Activated B cell treated with CpG ODN at 0.5 μM for 24 hours (primary cell): ENCODE measurements around the gene PGGHG. TPM values are rescaled to one million over a fixed set of nuclear protein-coding genes. Genes with fewer than 3 reads are reported as not detected.

Experiments used
- ATAC-seq: fragments of 200-7000 bp; cut with Tn5 transposase; one replicate; pipeline ENCODE4 v1.10.0; 2021; ENCODE audit warnings: low read depth, mild to moderate bottlenecking, moderate library complexity
- CTCF ChIA-PET: fragments of 350-600 bp; sonication (Branson Sonifier 250); formaldehyde crosslinking; loops from one replicate; lab custom pipeline; 2021; ENCODE audit warnings: antibody characterized with exemption; lab: Charles Lee
- POLR2A ChIA-PET: fragments of 350-600 bp; sonication (Branson Sonifier 250); formaldehyde crosslinking; loops from one replicate; lab custom pipeline; 2021; ENCODE audit warnings: antibody characterized with exemption; lab: Charles Lee
- DNase-seq: peaks from one replicate; pipeline ENCODE4 v3.0.0; 2022
- H3K27ac Mint-ChIP-seq: one replicate; pipeline ENCODE4 v1.8.0; 2020; ENCODE audit warnings: mixed read lengths
- H3K27me3 Mint-ChIP-seq: one replicate; pipeline ENCODE4 v1.8.0; 2021; ENCODE audit warnings: mixed read lengths
- H3K36me3 Mint-ChIP-seq: one replicate; pipeline ENCODE4 v1.8.0; 2021; ENCODE audit warnings: low read depth, mixed read lengths
- H3K4me1 Mint-ChIP-seq: one replicate; pipeline ENCODE4 v1.8.0; 2021; ENCODE audit warnings: mixed read lengths
- H3K4me3 Mint-ChIP-seq: one replicate; pipeline ENCODE4 v1.8.0; 2020; ENCODE audit warnings: mild to moderate bottlenecking, mixed read lengths
- H3K9me3 Mint-ChIP-seq: one replicate; pipeline ENCODE4 v1.8.0; 2020; ENCODE audit warnings: mixed read lengths
- intact Hi-C: fragments of 100-400 bp; cut with micrococcal nuclease; formaldehyde crosslinking; loops from one replicate; pipeline ENCODE4 v1.15.1; 2024
- total RNA-seq: library from RNA; stranded (reverse); gene quantifications from 2 replicates; pipeline ENCODE4 v1.2.3, GENCODE V29; 2022
- TF ChIP-seq, protein P1 (sequence below): fragments of 200-600 bp; IDR thresholded peaks from one replicate; pipeline ENCODE4 v1.8.0; 2022; ENCODE audit warnings: antibody characterized with exemption, mild to moderate bottlenecking

PGGHG gene
- total RNA-seq, 1 donor from 2014 or later: 74.1 TPM

DNA sequence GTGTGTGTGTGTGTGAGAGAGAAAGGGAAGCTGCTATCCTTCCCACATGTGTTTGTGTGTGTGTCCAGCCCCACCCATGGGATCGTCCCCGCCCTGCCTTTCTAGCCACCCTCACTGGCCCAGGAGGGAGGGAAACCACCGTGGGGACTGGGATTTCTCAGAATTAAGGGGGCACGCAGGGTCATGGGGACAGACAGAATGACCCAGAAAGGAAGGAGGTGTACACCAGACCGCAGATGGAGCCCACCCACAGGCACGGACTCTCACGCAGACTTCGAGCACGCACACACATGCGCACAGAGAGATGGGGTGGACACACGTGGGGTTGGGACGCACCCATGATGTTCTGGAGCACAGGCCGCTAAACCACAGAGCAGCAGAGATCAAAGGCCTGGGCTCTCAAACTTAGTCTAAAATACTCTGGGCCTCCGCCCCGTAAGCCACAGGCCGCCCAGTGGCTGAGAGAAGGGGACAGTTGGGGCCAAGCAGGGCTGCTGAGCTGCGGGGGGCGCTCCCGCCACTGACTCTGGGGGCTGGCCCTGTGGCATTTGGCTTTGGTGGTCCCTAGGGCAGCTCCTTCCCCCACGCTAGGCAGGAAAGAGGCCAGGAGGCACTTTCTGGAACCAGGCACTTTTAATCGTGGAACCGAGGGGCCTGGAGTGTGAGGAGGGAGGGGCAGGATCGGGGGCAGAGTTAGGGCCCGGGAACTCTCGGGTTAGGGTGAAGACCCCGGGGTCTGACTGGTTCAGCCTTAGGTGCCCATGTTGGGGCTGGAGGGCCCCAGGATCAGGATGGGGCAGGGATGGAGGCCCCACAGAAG lies 8.9 kb downstream of the PGGHG start:
- H3K36me3 Mint-ChIP-seq: peaks cover 14% of the 10 kb centered on the region
- no peaks in the 10 kb centered on the region for H3K27me3 Mint-ChIP-seq
- peak; percentile 12 for DNase-seq
- TF ChIP-seq, protein P1, sequence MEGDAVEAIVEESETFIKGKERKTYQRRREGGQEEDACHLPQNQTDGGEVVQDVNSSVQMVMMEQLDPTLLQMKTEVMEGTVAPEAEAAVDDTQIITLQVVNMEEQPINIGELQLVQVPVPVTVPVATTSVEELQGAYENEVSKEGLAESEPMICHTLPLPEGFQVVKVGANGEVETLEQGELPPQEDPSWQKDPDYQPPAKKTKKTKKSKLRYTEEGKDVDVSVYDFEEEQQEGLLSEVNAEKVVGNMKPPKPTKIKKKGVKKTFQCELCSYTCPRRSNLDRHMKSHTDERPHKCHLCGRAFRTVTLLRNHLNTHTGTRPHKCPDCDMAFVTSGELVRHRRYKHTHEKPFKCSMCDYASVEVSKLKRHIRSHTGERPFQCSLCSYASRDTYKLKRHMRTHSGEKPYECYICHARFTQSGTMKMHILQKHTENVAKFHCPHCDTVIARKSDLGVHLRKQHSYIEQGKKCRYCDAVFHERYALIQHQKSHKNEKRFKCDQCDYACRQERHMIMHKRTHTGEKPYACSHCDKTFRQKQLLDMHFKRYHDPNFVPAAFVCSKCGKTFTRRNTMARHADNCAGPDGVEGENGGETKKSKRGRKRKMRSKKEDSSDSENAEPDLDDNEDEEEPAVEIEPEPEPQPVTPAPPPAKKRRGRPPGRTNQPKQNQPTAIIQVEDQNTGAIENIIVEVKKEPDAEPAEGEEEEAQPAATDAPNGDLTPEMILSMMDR: no peak
- no peaks in the 10 kb centered on the region for H3K9me3 Mint-ChIP-seq
- ChIA-PET CTCF (no interaction called here), POLR2A (no interaction called here)
- H3K4me3 Mint-ChIP-seq: no peak overlapping the region
- peaks cover 11% of the 10 kb centered on the region for H3K4me1 Mint-ChIP-seq
- intact Hi-C loops: no loop called here
- no peak for ATAC-seq
- no peak overlapping the region for H3K27ac Mint-ChIP-seq

DNA sequence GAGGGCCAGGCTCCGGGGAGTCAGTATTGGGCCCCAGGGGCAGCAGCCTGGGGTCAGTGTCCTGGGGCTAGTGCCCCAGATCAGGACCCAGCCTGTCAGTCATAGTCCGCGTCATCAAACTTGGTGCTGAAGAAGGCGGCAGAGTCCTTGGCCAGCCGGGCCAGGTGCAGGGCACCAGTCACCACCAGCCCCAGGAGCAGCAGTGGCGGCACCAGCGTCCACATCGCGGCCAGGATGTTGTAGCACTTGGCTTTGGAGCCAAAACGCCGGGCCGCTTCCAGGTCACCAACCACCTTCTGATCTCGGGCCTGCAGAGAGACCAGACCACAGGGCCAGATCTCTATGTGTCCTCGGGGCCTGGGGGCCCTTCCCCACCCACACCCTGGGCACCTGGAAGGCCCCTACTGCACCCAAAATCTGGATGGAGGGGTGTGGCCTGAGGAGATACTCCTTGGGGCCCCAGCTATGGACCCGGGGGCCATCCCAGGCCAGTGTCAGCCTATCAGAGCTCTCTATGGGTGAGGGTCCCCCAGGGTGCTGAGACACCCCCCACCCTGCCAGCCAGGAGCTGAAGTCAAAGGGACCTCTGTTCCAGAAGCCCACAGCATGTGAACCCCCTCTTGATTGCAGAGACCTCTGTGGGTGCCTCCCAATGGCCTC lies 9.6 kb downstream of the PGGHG start:
- DNase-seq: peak; percentile 10
- no peak overlapping the region for H3K4me3 Mint-ChIP-seq
- ATAC-seq: no peak
- TF ChIP-seq, protein P1: no peak
- no peaks in the 10 kb centered on the region for H3K9me3 Mint-ChIP-seq
- peaks cover 19% of the 10 kb centered on the region for H3K4me1 Mint-ChIP-seq
- no peak overlapping the region for H3K27ac Mint-ChIP-seq
- H3K36me3 Mint-ChIP-seq: peaks cover 9% of the 10 kb centered on the region
- H3K27me3 Mint-ChIP-seq: no peaks in the 10 kb centered on the region
- intact Hi-C loops: no loop called here
- POLR2A ChIA-PET: interaction anchor here (0.9 kb wide), 1 partner anchor 17 kb away, joined by 3 read pairs; no protein-coding TSS in a partner anchor
- CTCF ChIA-PET: no interaction called here

DNA sequence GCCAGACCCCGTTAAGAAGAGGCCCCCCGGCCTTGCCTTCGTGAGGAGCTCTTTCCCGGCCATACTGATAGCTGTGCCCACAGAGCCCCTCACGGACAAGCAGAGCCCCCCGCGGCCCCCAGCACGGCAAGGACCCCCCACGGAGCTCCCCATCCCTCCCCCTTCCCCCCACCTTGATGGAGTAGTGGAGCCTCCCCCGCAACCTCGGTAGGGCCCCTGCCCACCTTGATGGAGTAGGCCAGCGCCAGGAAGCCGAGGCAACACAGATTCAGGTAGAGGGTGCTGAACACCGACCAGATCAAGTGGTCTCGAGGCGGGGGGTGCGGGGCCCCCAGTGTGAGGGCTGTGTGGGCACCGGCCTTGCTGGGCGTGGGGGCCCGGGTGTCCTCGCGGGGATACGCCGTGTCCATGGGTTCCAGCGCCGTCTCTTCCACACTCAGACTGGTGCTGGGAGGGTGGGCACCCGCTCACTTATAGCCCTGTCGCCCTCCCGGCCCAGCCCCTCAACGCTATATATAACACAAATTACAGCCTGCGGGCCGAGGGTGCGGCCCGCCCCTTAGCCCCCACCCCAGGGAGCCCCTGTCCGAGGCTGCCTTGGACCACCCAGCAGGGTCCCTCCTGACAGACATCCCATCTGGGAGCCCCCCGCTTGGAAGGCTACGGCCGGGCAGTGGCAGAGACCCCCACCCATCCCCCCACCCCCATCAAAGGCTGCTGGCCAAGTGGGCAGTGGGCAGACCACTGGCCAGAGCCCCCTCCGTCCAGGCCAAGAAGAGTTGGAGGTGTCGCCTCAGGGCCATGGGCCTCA lies 10.4 kb downstream of the PGGHG start, which contains the start of gene IFITM5:
IFITM5 (minus strand) TSS at position 446 of the 811 bp plus-strand sequence; CDS start at position 410, 36 bp downstream.
- Mint-ChIP-seq H3K4me1 (peaks cover 24% of the 10 kb centered on the region), H3K4me3 (no peak within 1 kb of the TSS), H3K9me3 (no peaks in the 10 kb centered on the region), H3K27me3 (no peaks in the 10 kb centered on the region), H3K27ac (no peak within 1 kb of the TSS), H3K36me3 (peaks cover 6% of the 10 kb centered on the region)
- CTCF ChIA-PET: no interaction called here
- DNase-seq (no peak), ATAC-seq (no peak)
- POLR2A ChIA-PET: interaction anchor here (0.7 to 0.9 kb wide), 2 partner anchors 17 to 18 kb away, joined by 3 to 4 read pairs; no protein-coding TSS in a partner anchor
- intact Hi-C loops: no loop called here
- TF ChIP-seq, protein P1: no peak

DNA sequence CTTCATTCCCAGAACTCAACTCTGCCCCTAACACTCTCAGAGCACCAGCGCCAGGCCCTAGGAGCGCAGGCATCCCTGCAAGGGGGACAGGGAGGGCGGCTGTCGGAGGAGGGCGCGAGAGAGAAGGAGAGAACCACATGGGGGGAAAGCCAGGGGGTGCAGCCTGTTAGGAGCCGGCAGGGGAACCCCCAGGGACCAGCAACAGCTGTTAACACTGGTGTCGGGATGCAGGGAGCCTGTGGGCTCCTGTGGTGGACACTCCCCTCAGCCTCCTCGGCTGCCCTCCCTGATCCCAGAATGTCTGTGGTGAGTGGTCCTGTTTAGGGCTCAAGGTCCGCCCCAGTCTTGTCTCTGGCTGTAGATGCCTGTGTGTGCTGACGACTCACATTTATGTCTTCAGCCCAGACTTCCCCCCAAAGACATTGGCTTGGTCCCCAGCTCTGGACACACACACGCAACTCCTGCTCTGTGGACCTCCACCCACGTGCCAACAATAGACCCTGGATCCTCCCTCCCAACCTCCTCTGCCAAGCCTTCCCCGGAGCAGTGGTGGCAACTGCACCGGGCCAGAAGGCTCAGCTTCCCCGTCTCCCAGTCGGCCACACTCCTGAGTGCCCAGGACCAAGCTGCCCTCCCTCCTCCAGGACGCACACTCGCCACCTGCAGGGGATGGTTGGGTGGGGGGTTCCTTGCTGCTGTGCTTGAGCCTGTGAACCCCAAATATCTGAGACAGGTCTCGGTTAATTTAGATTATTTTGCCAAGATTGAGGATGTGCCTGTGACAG lies 11.2 kb downstream of the PGGHG start:
- ATAC-seq: no peak
- H3K4me1 Mint-ChIP-seq: peaks cover 30% of the 10 kb centered on the region
- intact Hi-C loops: no loop called here
- DNase-seq: no peak
- no peaks in the 10 kb centered on the region for H3K9me3 Mint-ChIP-seq
- no peak overlapping the region for H3K4me3 Mint-ChIP-seq
- ChIA-PET POLR2A (interaction anchor here (0.7 to 2.7 kb wide), 3 partner anchors 16 to 402 kb away, joined by 4 to 7 read pairs (median 6); no protein-coding TSS in a partner anchor), CTCF (no interaction called here)
- H3K27ac Mint-ChIP-seq: no peak overlapping the region
- peaks cover 2% of the 10 kb centered on the region for H3K36me3 Mint-ChIP-seq
- H3K27me3 Mint-ChIP-seq: no peaks in the 10 kb centered on the region
- TF ChIP-seq, protein P1: no peak
